Natural killer cell (primary cell): ENCODE data around the gene RAC2. TPM values are rescaled to one million over a fixed set of nuclear protein-coding genes. Genes with fewer than 3 reads are reported as not detected.

Experiments
- ATAC-seq, 3 donors: fragments of 150-1000 bp in 2 of 3; fragments of 200-7000 bp in 1 of 3; cut with Tn5 transposase; 1 replicate in 1 of 3; 2 replicates in 2 of 3; pipeline ENCODE4 v1.10.0; 2021; ENCODE audit warnings: mild to moderate bottlenecking in 2 of 3, moderate library complexity in 2 of 3
- DNase-seq, 2 donors: peaks; one replicate each; pipeline versions ENCODE4 v3.0.0 to v3.0.0-alpha.2; 2013 to 2021; ENCODE audit warnings: mixed read lengths in 1 of 2
- H3K27ac ChIP-seq: one replicate; pipeline ENCODE4 v1.5.1; 2013; ENCODE audit warnings: mild to moderate bottlenecking, low read length
- H3K27me3 ChIP-seq: one replicate; pipeline ENCODE4 v1.6.1; 2013; ENCODE audit warnings: low read length; ENCODE audit not compliant: control insufficient read depth, insufficient read depth
- H3K36me3 ChIP-seq: one replicate; pipeline ENCODE4 v1.6.1; 2013; ENCODE audit warnings: low read length; ENCODE audit not compliant: control insufficient read depth, insufficient read depth
- H3K4me1 ChIP-seq: one replicate; pipeline ENCODE4 v1.6.1; 2013; ENCODE audit warnings: low read length; ENCODE audit not compliant: control insufficient read depth, insufficient read depth
- H3K4me3 ChIP-seq: one replicate; pipeline ENCODE4 v1.5.1; 2013; ENCODE audit warnings: low read length
- H3K9me3 ChIP-seq: one replicate; pipeline ENCODE4 v1.6.1; 2013; ENCODE audit warnings: low read length; ENCODE audit not compliant: control insufficient read depth, insufficient read depth
- H3K27ac Mint-ChIP-seq, 2 donors: one replicate each; pipeline ENCODE4 v1.8.0; 2022; ENCODE audit warnings: mild to moderate bottlenecking in 2 of 2, mixed read lengths in 2 of 2, moderate library complexity in 1 of 2
- H3K27me3 Mint-ChIP-seq, 2 donors: one replicate each; pipeline ENCODE4 v1.8.0; 2022; ENCODE audit warnings: low read depth in 2 of 2, mixed read lengths in 2 of 2
- H3K36me3 Mint-ChIP-seq: one replicate; pipeline ENCODE4 v1.8.0; 2022; ENCODE audit warnings: mixed read lengths
- H3K4me1 Mint-ChIP-seq, 2 donors: one replicate each; pipeline ENCODE4 v1.8.0; 2022; ENCODE audit warnings: mixed read lengths in 2 of 2
- H3K4me3 Mint-ChIP-seq: one replicate; pipeline ENCODE4 v1.8.0; 2022; ENCODE audit warnings: mild to moderate bottlenecking, moderate library complexity, mixed read lengths
- H3K9me3 Mint-ChIP-seq, 2 donors: one replicate each; pipeline ENCODE4 v1.8.0; 2022; ENCODE audit warnings: mixed read lengths in 2 of 2
- CTCF ChIP-seq: fragments of 200-600 bp; IDR thresholded peaks from one replicate; pipeline ENCODE4 v1.8.0; 2022; ENCODE audit warnings: antibody characterized with exemption
- WGBS: methylation state at CpG from one replicate; pipeline ENCODE4 v1.1.7; 2013; ENCODE audit warnings: missing lambda C conversion rate; ENCODE audit not compliant: insufficient coverage; 5-methylcytosine and 5-hydroxymethylcytosine counted together
- intact Hi-C: fragments of 100-400 bp; cut with micrococcal nuclease; formaldehyde crosslinking; loops from one replicate; pipeline ENCODE4 v1.14.2; 2022
- total RNA-seq, 4 donors: library from RNA; stranded (reverse); fragments of 120-200 nt in 1 of 4; gene quantifications; one replicate each; pipeline versions ENCODE4 v1.2.3 to v1.2.4, GENCODE V29; 2013 to 2022

RAC2 gene
- total RNA-seq, 3 donors from 2014 or later (not counting 1 experiment from before 2014, with no cell fraction given), result 647 to 744 (median 741) TPM

DNA sequence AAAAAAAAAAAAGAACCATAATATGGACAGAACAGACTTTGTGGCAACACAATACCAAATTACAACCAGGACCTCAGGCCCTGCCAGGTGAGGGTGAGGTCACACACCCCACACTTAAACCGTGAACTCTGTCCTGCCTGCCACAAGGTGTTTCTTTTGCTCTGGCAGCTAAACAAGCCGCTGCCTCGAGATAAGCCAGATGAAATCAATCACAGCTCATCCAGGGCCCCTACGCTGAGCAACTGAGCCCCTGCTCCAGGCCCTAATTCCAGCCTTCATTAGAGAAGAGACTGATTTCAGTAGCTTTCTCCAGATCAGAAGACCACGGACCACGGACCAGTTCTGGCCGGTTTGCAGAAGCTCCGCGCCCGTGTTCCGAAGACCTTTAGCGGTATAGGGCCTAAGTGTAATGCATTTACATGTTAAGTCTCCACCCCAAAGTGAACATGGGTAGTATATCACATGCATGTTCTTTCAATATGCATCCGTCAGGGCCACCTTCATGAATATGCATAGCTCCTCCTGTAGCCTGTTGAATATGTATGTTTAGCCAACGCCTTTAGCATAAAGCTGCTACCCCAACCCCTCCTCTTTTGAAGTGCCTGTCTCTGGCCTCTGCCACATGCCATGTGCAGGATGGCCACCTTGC lies 14.8 kb upstream of the RAC2 start:
- intact Hi-C loops, result no loop called here
- Histone ChIP-seq H3K4me3 (no peak overlapping the region), H3K36me3 (no peaks in the 10 kb centered on the region), H3K9me3 (peaks cover 2% of the 10 kb centered on the region), H3K27ac (no peak overlapping the region), H3K27me3 (no peaks in the 10 kb centered on the region), H3K4me1 (peaks cover 22% of the 10 kb centered on the region)
- H3K4me3 Mint-ChIP-seq, result no peak overlapping the region
- H3K27ac Mint-ChIP-seq, result no peak overlapping the region
- TF ChIP-seq CTCF, result no peak
- WGBS, result 92% methylated on average over 14 of the region's 14 CpGs
- ATAC-seq (no peak), DNase-seq (no peak)
- H3K36me3 Mint-ChIP-seq, result no peaks in the 10 kb centered on the region
- H3K9me3 Mint-ChIP-seq, result no peaks in the 10 kb centered on the region
- peaks cover 0 to 18% of the 10 kb centered on the region in 2 donors for H3K27me3 Mint-ChIP-seq
- H3K4me1 Mint-ChIP-seq, result peaks cover 9 to 17% of the 10 kb centered on the region in 2 donors

DNA sequence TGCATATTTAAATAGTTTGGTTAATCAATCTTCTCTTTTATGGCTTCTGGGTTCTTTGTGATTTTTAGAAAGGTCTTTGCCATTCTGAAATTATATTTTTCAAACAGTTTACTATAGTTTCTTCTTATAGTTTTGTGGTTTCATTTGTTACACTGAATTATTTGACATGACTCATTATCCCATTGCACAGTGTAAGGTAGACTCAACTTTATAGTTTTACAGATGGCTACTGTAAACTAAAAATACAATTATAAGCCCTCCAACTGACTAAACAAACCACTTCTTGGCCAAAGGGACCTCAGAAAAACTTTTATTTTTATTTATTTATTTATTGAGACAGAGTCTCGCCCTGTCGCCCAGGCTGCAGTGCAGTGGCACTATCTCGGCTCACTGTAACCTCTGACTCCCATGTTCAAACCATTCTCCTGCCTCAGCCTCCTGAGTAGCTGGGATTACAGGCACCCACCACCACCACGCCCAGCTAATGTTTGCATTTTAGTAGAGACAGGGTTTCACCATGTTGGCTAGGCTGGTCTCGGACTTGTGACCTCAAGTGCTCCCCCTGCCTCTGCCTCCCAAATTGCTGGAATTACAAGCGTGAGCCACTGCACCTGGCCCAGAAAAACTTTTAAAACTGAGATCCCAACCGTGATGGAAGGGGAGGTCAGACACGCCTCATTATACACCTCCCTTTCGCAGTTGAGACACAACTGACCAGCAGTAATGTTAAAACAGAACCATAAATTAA lies 14.1 kb upstream of the RAC2 start:
- Histone ChIP-seq H3K4me3 (no peak overlapping the region), H3K4me1 (peaks cover 22% of the 10 kb centered on the region), H3K27me3 (no peaks in the 10 kb centered on the region), H3K36me3 (no peaks in the 10 kb centered on the region), H3K27ac (no peak overlapping the region), H3K9me3 (no peaks in the 10 kb centered on the region)
- DNase-seq (no peak), ATAC-seq (no peak)
- 94% methylated on average over 9 of the region's 9 CpGs for WGBS
- H3K36me3 Mint-ChIP-seq, result no peaks in the 10 kb centered on the region
- H3K4me3 Mint-ChIP-seq, result no peak overlapping the region
- peaks cover 9 to 17% of the 10 kb centered on the region in 2 donors for H3K4me1 Mint-ChIP-seq
- no peaks in the 10 kb centered on the region for H3K9me3 Mint-ChIP-seq
- TF ChIP-seq CTCF, result no peak
- intact Hi-C loops, result no loop called here
- peaks cover 0 to 18% of the 10 kb centered on the region in 2 donors for H3K27me3 Mint-ChIP-seq
- H3K27ac Mint-ChIP-seq, result no peak overlapping the region

DNA sequence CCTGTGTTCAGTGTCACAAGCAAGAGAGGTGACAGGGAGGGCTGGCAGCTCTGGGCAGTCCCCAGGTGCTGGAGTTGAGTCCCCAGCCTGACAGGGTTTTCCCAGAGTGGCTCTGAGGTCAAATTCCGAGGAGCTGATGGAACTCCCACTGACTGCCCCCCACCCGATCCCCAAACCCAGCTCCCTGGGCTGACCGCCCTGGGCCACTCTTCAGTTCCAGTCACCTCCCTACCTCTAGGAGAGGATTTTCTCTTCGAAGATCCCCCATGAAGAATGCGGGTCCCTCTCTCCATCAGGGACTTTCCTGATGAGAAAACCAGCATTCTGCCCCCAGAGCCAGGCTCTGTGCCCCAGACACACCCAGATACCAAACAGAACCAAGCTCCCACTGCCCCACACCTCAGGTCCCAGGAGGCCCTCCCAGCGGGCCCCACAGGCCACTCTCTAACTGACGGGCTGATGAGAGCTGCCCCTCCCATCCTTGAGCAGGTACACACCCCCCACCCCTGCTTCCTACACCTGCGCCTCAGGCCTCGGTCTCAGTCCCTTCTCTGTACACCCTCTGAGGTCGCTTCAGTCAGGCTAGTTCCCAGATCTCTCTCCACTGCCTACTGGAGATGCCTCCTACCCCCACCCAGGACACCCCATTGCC lies 12.1 kb upstream of the RAC2 start:
- 81% methylated on average over 10 of the region's 10 CpGs for WGBS
- no peaks in the 10 kb centered on the region for H3K36me3 Mint-ChIP-seq
- H3K27ac Mint-ChIP-seq, result no peak overlapping the region
- Histone ChIP-seq H3K36me3 (no peaks in the 10 kb centered on the region), H3K9me3 (no peaks in the 10 kb centered on the region), H3K27me3 (no peaks in the 10 kb centered on the region), H3K27ac (no peak overlapping the region), H3K4me3 (no peak overlapping the region), H3K4me1 (peaks cover 22% of the 10 kb centered on the region)
- H3K27me3 Mint-ChIP-seq, result peaks cover 0 to 12% of the 10 kb centered on the region in 2 donors
- H3K4me3 Mint-ChIP-seq, result no peak overlapping the region
- ATAC-seq, result no peak
- H3K4me1 Mint-ChIP-seq, result peaks cover 9 to 17% of the 10 kb centered on the region in 2 donors
- H3K9me3 Mint-ChIP-seq, result no peaks in the 10 kb centered on the region
- no peak for DNase-seq
- intact Hi-C loops, result no loop called here
- no peak for TF ChIP-seq CTCF
